ENCODE measurements around the gene DDI2. TPM values are rescaled to one million over a fixed set of nuclear protein-coding genes. Genes with fewer than 3 reads are reported as not detected.

Gene DDI2
- total and polyA plus RNA-seq, 2 donors (not counting 3 experiments of a cell fraction or from before 2014, with no cell fraction given) = 5.4 to 35.2 TPM

DNA sequence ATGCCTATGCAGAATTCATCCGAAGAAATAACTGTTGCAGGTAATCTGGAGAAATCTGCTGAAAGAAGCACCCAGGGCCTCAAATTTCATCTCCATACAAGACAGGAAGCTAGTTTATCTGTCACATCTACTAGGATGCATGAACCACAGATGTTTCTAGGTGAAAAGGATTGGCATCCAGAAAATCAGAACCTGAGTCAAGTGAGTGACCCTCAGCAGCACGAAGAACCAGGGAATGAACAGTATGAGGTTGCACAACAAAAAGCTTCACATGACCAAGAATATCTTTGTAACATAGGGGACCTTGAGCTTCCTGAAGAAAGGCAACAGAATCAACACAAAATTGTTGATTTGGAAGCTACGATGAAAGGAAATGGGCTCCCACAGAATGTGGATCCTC lies 42.9 kb downstream of the DDI2 start:
- H3K4me3 ChIP-seq (replicated peaks in 1 of 3; ENCODE audit: insufficient read depth in 1 of 3, low read depth in 1 of 3, low read length in 3 of 3) = no peak overlapping the region
- FAIRE-seq = no peak
- no peaks in the 10 kb centered on the region for H3K9me3 ChIP-seq (replicated peaks; ENCODE audit: control insufficient read depth, insufficient read depth, low read length)
- no peak overlapping the region for H2AFZ ChIP-seq (ENCODE audit: low read depth, low read length)
- H3K27ac ChIP-seq (ENCODE audit: insufficient read depth, low read depth, low read length) = no peak overlapping the region
- POLR2A ChIA-PET = no interaction called here
- peaks cover 20% of the 10 kb centered on the region in 2 experiments for H3K36me3 ChIP-seq (ENCODE audit: control insufficient read depth in 2 of 2, extremely low read depth in 1 of 2, insufficient read depth in 2 of 2, low read length in 2 of 2)
- TF ChIP-seq EZH2 (IDR thresholded peaks at IDR 0.05; ENCODE audit: borderline replicate concordance, low read depth, low read length, severe bottlenecking) (no peak), JUN (IDR thresholded peaks at IDR 0.05; ENCODE audit: borderline replicate concordance, insufficient read depth, insufficient read length, low read depth) (no peak), MYC (IDR thresholded peaks at IDR 0.05; ENCODE audit: low read depth, low read length) (no peak), FOS (IDR thresholded peaks at IDR 0.05; ENCODE audit: borderline replicate concordance, insufficient read depth, low read length) (no peak), POLR2A (IDR thresholded peaks at IDR 0.05; ENCODE audit: low read depth, low read length) (no peak), GATA2 (IDR thresholded peaks at IDR 0.05; ENCODE audit: insufficient read depth, insufficient read length, low read depth, low read length) (no peak), POLR2AphosphoS5 (IDR thresholded peaks at IDR 0.05; ENCODE audit: insufficient read depth, low read depth, low read length) (no peak)
- TF ChIP-seq, protein P1, sequence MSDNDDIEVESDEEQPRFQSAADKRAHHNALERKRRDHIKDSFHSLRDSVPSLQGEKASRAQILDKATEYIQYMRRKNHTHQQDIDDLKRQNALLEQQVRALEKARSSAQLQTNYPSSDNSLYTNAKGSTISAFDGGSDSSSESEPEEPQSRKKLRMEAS (IDR thresholded peaks at IDR 0.05; ENCODE audit: insufficient read depth, insufficient read length) = no peak
- TF ChIP-seq, protein P2, sequence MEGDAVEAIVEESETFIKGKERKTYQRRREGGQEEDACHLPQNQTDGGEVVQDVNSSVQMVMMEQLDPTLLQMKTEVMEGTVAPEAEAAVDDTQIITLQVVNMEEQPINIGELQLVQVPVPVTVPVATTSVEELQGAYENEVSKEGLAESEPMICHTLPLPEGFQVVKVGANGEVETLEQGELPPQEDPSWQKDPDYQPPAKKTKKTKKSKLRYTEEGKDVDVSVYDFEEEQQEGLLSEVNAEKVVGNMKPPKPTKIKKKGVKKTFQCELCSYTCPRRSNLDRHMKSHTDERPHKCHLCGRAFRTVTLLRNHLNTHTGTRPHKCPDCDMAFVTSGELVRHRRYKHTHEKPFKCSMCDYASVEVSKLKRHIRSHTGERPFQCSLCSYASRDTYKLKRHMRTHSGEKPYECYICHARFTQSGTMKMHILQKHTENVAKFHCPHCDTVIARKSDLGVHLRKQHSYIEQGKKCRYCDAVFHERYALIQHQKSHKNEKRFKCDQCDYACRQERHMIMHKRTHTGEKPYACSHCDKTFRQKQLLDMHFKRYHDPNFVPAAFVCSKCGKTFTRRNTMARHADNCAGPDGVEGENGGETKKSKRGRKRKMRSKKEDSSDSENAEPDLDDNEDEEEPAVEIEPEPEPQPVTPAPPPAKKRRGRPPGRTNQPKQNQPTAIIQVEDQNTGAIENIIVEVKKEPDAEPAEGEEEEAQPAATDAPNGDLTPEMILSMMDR (IDR thresholded peaks at IDR 0.05; ENCODE audit: extremely low read depth in 1 of 2, insufficient read depth in 1 of 2, low read depth in 1 of 2, low read length in 2 of 2) = no peak
- H3K4me2 ChIP-seq (ENCODE audit: insufficient read depth, low read length) = no peak overlapping the region
- H3K4me1 ChIP-seq (ENCODE audit: control insufficient read depth, extremely low read depth, insufficient read depth, low read length) = peaks cover 10% of the 10 kb centered on the region
- intact Hi-C loops (cut with micrococcal nuclease) (no loop called here), dilution Hi-C loops (cut with MboI; ENCODE audit: extremely low pct_ligation_motif_present, low sequenced_read_pairs) (no loop called here)
- H3K9ac ChIP-seq (replicated peaks; ENCODE audit: extremely low read depth, insufficient read depth, low read length) = no peak overlapping the region
- H3K27me3 ChIP-seq (ENCODE audit: control insufficient read depth in 2 of 2, insufficient read depth in 2 of 2, low read length in 2 of 2) = no peaks in the 10 kb centered on the region
- H3K9me1 ChIP-seq (replicated peaks; ENCODE audit: control insufficient read depth, extremely low read depth, insufficient read depth, low read length) = no peaks in the 10 kb centered on the region
- no TSS peak for BruUV-seq (replicated peaks)
- CTCF ChIA-PET = interaction anchor here (0.6 to 1.0 kb wide), 2 partner anchors 11 to 242 kb away, joined by 3 read pairs; no protein-coding TSS in a partner anchor
- DNase-seq (ENCODE audit: low read depth, low spot score) = no peak
- no peaks in the 10 kb centered on the region for H3K79me2 ChIP-seq (ENCODE audit: control insufficient read depth, insufficient read depth, low read length)
- no peaks in the 10 kb centered on the region for H4K20me1 ChIP-seq (replicated peaks; ENCODE audit: control insufficient read depth, extremely low read depth, insufficient read depth, low read length)
